Upper lobe of left lung (tissue), 6 donors: ENCODE results near the gene NPHP4. TPM values are rescaled to one million over a fixed set of nuclear protein-coding genes. Genes with fewer than 3 reads are reported as not detected.

ENCODE experiments used
- ATAC-seq, 2 donors: fragments of 200-7000 bp; cut with Tn5 transposase; one replicate each; pipeline ENCODE4 v1.9.1; 2022; ENCODE audit warnings: mild to moderate bottlenecking in 2 of 2, moderate library complexity in 2 of 2; ENCODE audit not compliant: low FRiP score in 2 of 2
- DNase-seq, 2 donors: peaks; one replicate each; pipeline ENCODE4 v3.0.0-alpha.2; 2019 to 2020
- H3K27ac ChIP-seq, 4 donors: fragments of 200-600 bp; sonication (generic); one replicate each; pipeline ENCODE4 v1.5.1; 2016 to 2019
- H3K27me3 ChIP-seq, 4 donors: fragments of 200-600 bp; sonication (generic); one replicate each; pipeline ENCODE4 v1.5.1; 2017 to 2019
- H3K36me3 ChIP-seq, 4 donors: fragments of 200-600 bp; sonication (generic); one replicate each; pipeline ENCODE4 v1.5.1; 2016 to 2019
- H3K4me1 ChIP-seq, 4 donors: fragments of 200-600 bp; sonication (generic); one replicate each; pipeline ENCODE4 v1.5.1; 2018 to 2019
- H3K4me3 ChIP-seq, 4 donors: fragments of 200-600 bp; sonication (generic); one replicate each; pipeline ENCODE4 v1.5.1; 2017 to 2019; ENCODE audit warnings: mild to moderate bottlenecking in 2 of 4, moderate library complexity in 1 of 4
- H3K9me3 ChIP-seq, 4 donors: fragments of 200-600 bp; sonication (generic); one replicate each; pipeline ENCODE4 v1.5.1; 2018 to 2019
- CTCF ChIP-seq, 6 experiments: fragments of 450-650 bp in 4 of 6; fragments of 200-600 bp in 2 of 6; sonication (generic) in 2 of 6; IDR thresholded peaks; one replicate each; pipeline ENCODE4 v1.5.1; 2016 to 2019; ENCODE audit warnings: antibody characterized with exemption in 6 of 6
- EP300 ChIP-seq, 4 donors: sonication (generic); formaldehyde crosslinking; IDR thresholded peaks; one replicate each; pipeline ENCODE4 v1.5.1; 2017; ENCODE audit warnings: antibody characterized with exemption in 4 of 4, control low read depth in 2 of 4
- POLR2A ChIP-seq, 4 donors: fragments of 450-650 bp; IDR thresholded peaks; one replicate each; pipeline ENCODE4 v1.5.1; 2016 to 2017; ENCODE audit warnings: antibody characterized with exemption in 4 of 4, mild to moderate bottlenecking in 2 of 4
- POLR2AphosphoS5 ChIP-seq, 2 donors: sonication (generic); formaldehyde crosslinking; IDR thresholded peaks; one replicate each; pipeline ENCODE4 v1.5.1; 2017; ENCODE audit warnings: antibody characterized with exemption in 2 of 2
- WGBS, 2 donors: methylation state at CpG; one replicate each; pipeline ENCODE4 v1.1.5; 2017 to 2018; 5-methylcytosine and 5-hydroxymethylcytosine counted together
- total RNA-seq, 6 donors: library from RNA; depleted of rRNA in 4 of 6; stranded (reverse); fragments of >200 nt in 4 of 6; gene quantifications; one replicate each; pipeline versions ENCODE4 v1.1.0 to v1.2.1, GENCODE V29; 2016 to 2021
- donor health status: DM: no; HTN: no; CAD: no; lungs with moderate emphysema.
- donor health status: DM: no; HTN: yes; CAD: no; lungs with severe emphysema.

Gene NPHP4
- total RNA-seq, 6 donors from 2014 or later, result 13.5 to 45.1 (median 19.9) TPM

- no peak for TF ChIP-seq POLR2AphosphoS5 (IDR thresholded peaks at IDR 0.05)
- no peak for TF ChIP-seq POLR2A (IDR thresholded peaks at IDR 0.05)
- TF ChIP-seq CTCF (IDR thresholded peaks at IDR 0.05), result no peak
- no peak for TF ChIP-seq EP300 (IDR thresholded peaks at IDR 0.05)
- WGBS, 2 donors, result 73 to 78% methylated on average over 7 of the region's 7 CpGs
- ATAC-seq, result no peak
These were observed 58.6 kb downstream of the NPHP4 start for GRCh38 chr1:5933676-5934057.

GRCh38 chr1:5933050-5933449 lies 59.2 kb downstream of the NPHP4 start:
- TF ChIP-seq POLR2A (IDR thresholded peaks at IDR 0.05) (no peak), CTCF (IDR thresholded peaks at IDR 0.05) (no peak), EP300 (IDR thresholded peaks at IDR 0.05) (no peak), POLR2AphosphoS5 (IDR thresholded peaks at IDR 0.05) (no peak)
- peaks cover 0 to 25% (median 6%) of the 10 kb centered on the region in 4 donors for H3K36me3 ChIP-seq
- H3K4me1 ChIP-seq, result no peaks in the 10 kb centered on the region
- WGBS, 2 donors, result 95 to 97% methylated on average over 5 to 6 of the region's 6 CpGs
- no peak for DNase-seq
- no peak overlapping the region for H3K27ac ChIP-seq
- no peaks in the 10 kb centered on the region for H3K9me3 ChIP-seq
- no peak for ATAC-seq
- no peak overlapping the region for H3K4me3 ChIP-seq
- H3K27me3 ChIP-seq, result no peaks in the 10 kb centered on the region

More at GRCh38 chr1:5933676-5934057, 58.6 kb downstream of the NPHP4 start:
- no peaks in the 10 kb centered on the region for H3K27me3 ChIP-seq
- no peak overlapping the region for H3K27ac ChIP-seq
- H3K9me3 ChIP-seq, result no peaks in the 10 kb centered on the region
- DNase-seq, result no peak
- peaks cover 0 to 25% (median 7%) of the 10 kb centered on the region in 4 donors for H3K36me3 ChIP-seq
- H3K4me1 ChIP-seq, result no peaks in the 10 kb centered on the region
- no peak overlapping the region for H3K4me3 ChIP-seq

DNA sequence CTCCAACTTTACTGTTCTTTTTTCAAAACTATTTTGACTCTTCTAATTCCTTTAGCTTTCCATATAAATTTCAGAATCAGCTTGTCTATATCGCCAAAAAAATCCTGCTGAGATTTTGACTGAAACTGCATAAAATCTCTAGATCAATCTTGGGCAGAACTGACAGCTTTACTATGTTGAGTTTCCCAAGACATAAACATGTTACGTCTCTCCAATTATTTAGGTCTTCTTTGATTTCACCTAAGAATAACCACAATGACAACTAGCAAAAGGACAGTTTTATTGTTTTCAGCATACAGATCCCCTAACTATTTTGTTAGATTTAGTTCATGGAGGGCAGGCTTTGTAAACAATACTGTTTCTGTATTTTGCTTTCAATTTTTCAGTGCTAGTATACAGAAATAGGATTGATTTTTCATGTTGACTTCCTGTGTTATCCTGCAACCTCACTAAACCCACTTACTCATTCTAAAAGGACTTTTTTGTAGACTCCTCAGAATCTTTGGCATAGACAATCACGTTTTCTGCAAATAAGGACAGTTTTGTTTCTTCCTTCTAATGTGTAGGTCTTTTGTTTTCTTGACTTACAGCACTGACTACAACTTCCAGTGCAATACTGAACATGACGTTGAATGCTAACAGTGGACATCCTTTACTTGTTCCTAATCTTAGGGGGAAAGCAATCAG lies 63.4 kb downstream of the NPHP4 start:
- DNase-seq (no peak), ATAC-seq (no peak)
- Histone ChIP-seq H3K9me3 (no peaks in the 10 kb centered on the region), H3K4me1 (no peaks in the 10 kb centered on the region), H3K4me3 (no peak overlapping the region), H3K36me3 (peaks cover 0 to 32% (median 12%) of the 10 kb centered on the region in 4 donors), H3K27ac (no peak overlapping the region), H3K27me3 (no peaks in the 10 kb centered on the region)
- no peak for TF ChIP-seq CTCF (IDR thresholded peaks at IDR 0.05)
- TF ChIP-seq POLR2AphosphoS5 (IDR thresholded peaks at IDR 0.05), result no peak
- TF ChIP-seq EP300 (IDR thresholded peaks at IDR 0.05), result no peak
- TF ChIP-seq POLR2A (IDR thresholded peaks at IDR 0.05), result no peak
- 77 to 87% methylated on average over 4 of the region's 4 CpGs for WGBS, 2 donors

DNA sequence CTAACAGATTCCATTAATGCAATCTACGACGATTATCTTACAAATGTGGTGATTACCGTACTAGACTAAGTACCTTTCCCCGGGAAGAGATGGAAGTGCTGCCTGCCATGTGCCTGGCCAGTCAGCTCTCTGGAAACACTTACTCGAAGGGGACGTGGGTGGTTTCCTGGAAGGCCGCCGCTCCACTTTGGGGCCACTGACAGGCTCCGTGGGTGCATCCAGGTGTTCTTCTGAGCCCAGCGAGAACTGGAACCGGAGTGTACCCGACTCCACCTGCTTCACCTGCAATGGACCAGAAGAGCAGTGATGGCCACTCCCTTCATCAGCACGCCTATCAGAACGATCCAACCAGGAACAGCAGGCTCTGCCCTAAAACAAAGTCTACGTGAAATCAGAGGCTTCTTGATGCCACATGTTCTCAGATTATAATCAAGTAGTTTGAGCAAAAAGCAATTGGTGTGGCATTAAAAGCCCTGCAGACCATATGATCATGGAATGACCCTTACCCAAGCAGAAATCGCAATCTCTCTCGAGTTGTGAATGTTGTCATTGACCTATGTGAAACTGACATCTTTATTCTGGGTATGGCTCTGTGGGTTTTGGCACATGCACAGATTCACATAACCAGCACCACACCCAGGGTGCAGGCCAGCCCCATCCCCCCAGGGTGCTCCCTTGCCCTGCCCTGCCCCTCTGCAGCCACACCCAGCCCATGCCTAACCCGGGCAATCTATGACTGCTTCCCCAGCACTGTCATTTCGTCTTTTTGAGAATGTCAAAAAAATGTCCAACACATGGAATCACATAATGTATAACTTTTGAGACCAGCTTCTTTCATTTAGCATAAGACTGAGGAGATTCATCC lies 64.5 kb downstream of the NPHP4 start:
- no peak for DNase-seq
- ATAC-seq, result no peak
- H3K27me3 ChIP-seq, result no peaks in the 10 kb centered on the region
- 92 to 96% methylated on average over 18 to 19 of the region's 19 CpGs for WGBS, 2 donors
- H3K27ac ChIP-seq, result no peak overlapping the region
- no peak for TF ChIP-seq EP300 (IDR thresholded peaks at IDR 0.05)
- no peak for TF ChIP-seq POLR2AphosphoS5 (IDR thresholded peaks at IDR 0.05)
- TF ChIP-seq CTCF (IDR thresholded peaks at IDR 0.05), result no peak
- no peak for TF ChIP-seq POLR2A (IDR thresholded peaks at IDR 0.05)
- H3K9me3 ChIP-seq, result no peaks in the 10 kb centered on the region
- peaks cover 0 to 28% (median 12%) of the 10 kb centered on the region in 4 donors for H3K36me3 ChIP-seq
- no peak overlapping the region for H3K4me3 ChIP-seq
- H3K4me1 ChIP-seq, result no peaks in the 10 kb centered on the region
